Heart right ventricle (tissue), 16 donors: ENCODE results near the gene RNPEPL1. TPM values are rescaled to one million over a fixed set of nuclear protein-coding genes. Genes with fewer than 3 reads are reported as not detected.

Source experiments
- ATAC-seq, 8 donors: fragments of 200-7000 bp; cut with Tn5 transposase; one replicate each; pipeline ENCODE4 v1.9.1; 2020; ENCODE audit warnings: mild to moderate bottlenecking in 8 of 8, moderate library complexity in 8 of 8, moderate number of reproducible peaks in 1 of 8
- DNase-seq, 2 donors: peaks; one replicate each; pipeline ENCODE4 v3.0.0-alpha.2; 2020
- H3K27ac ChIP-seq, 10 donors: fragments of 200-600 bp; sonication (generic) in 2 of 10; one replicate each; pipeline versions ENCODE4 v1.5.0 to v1.8.0; 2020 to 2022; ENCODE audit warnings: mild to moderate bottlenecking in 3 of 10
- H3K27me3 ChIP-seq, 7 donors: fragments of 200-600 bp; one replicate each; pipeline ENCODE4 v1.8.0; 2021 to 2022; ENCODE audit warnings: mild to moderate bottlenecking in 2 of 7
- H3K36me3 ChIP-seq, 9 donors: fragments of 200-600 bp; sonication (generic) in 1 of 9; one replicate each; pipeline versions ENCODE4 v1.5.0 to v1.8.0; 2020 to 2022; ENCODE audit warnings: mild to moderate bottlenecking in 2 of 9
- H3K4me1 ChIP-seq, 9 donors: fragments of 200-600 bp; sonication (generic) in 1 of 9; one replicate each; pipeline versions ENCODE4 v1.5.0 to v1.8.0; 2020 to 2022; ENCODE audit warnings: mild to moderate bottlenecking in 4 of 9
- H3K4me3 ChIP-seq, 10 donors: fragments of 200-600 bp; sonication (generic) in 2 of 10; one replicate each; pipeline versions ENCODE4 v1.5.0 to v1.8.0; 2020 to 2022; ENCODE audit warnings: mild to moderate bottlenecking in 7 of 10, moderate library complexity in 2 of 10
- H3K9me3 ChIP-seq, 11 donors: fragments of 200-600 bp in 10 of 11; sonication (generic) in 2 of 11; one replicate each; pipeline versions ENCODE4 v1.5.0 to v1.8.0; 2013 to 2022; ENCODE audit warnings: mild to moderate bottlenecking in 2 of 11, control low read depth in 1 of 11, moderate library complexity in 1 of 11
- CTCF ChIP-seq, 9 donors: fragments of 200-600 bp; sonication (generic) in 2 of 9; IDR thresholded peaks; one replicate each; pipeline versions ENCODE4 v1.5.0 to v1.8.0; 2021 to 2022; ENCODE audit warnings: antibody characterized with exemption in 9 of 9, mild to moderate bottlenecking in 5 of 9, moderate library complexity in 1 of 9
- WGBS, 2 donors: extraction: QIAGEN DNeasy Blood & Tissue Kit; methylation state at CpG; one replicate each; pipeline ENCODE4 v1.1.7; 2013; ENCODE audit warnings: inconsistent platforms in 1 of 2; 5-methylcytosine and 5-hydroxymethylcytosine counted together
- intact Hi-C, 10 donors: fragments of 100-400 bp; cut with DNase I; formaldehyde crosslinking; loops; one replicate each; pipeline versions ENCODE4 v1.11.1 to v1.14.2; 2022
- polyA plus RNA-seq, 2 donors: library from polyadenylated mRNA; stranded (reverse); fragments of 200-250 nt; gene quantifications; one replicate each; pipeline ENCODE4 v1.2.3, GENCODE V29; 2013
- total RNA-seq, 10 donors: library from RNA; stranded (reverse); fragmentation: NEBNext Ultra II Directional in 3 of 10; extraction: Animal tissue kit (Norgen Biotek cat#: 25700) in 3 of 10; gene quantifications; one replicate each; pipeline versions ENCODE4 v1.2.1 to v1.2.4, GENCODE V29; 2021 to 2023
- donor health status: Arrhythmogenic right ventricular cardiomyopathy.
- donor health status: ischemic (EF 13 %, LVEDD 7.1; RV severe dilation, severe dysfunction).
- donor health status: healthy with polysubstance abuse.
- donor health status: DM: no; HTN: yes; CAD: no.
- donor health status: DM: no; HTN: no; CAD: no.
- donor health status: ischemic (EF 25% LVEDD 6.9; RV normal size, moderate dysfunction).
- donor health status: ischemic (EF 25% LVEDD 5.7; RV mildly dilated, moderate dysfunction).
- donor health status: healthy.
- donor health status: DM: yes; HTN: yes; CAD: no.
- donor health status: Ischemic cardiomyopathy.
- donor health status: ischemic (EF 35%, LVEDD 5.7; RV mildly dilated, moderate dysfunction).
- donor health status: nonischemic (EF 11% LVEDD 7.7; RV severe dilation, severe dysfunction).
- donor health status: DM: yes; HTN: yes; CAD: no.
- donor health status: PGD.
- donor health status: ischemic (EF 29% LVEDD 5.4; RV normal size, mild dysfunction).
- donor health status: nonischemic (EF 23%, LVEDD 6.1; RV moderate dilation, normal function).

RNPEPL1 gene
- total and polyA plus RNA-seq, 12 donors: 62.8 to 247 (median 75.2) TPM

- WGBS, 2 donors: 86 to 89% methylated on average over 21 of the region's 21 CpGs
- Histone ChIP-seq H3K4me1 (peaks cover 8 to 38% (median 33%) of the 10 kb centered on the region in 9 donors), H3K4me3 (no peak overlapping the region), H3K27ac (no peak overlapping the region), H3K27me3 (no peaks in the 10 kb centered on the region), H3K9me3 (no peaks in the 10 kb centered on the region), H3K36me3 (peaks cover 0 to 76% (median 41%) of the 10 kb centered on the region in 9 donors)
- no peak for ATAC-seq
- peak in 1 of 2 donors; percentile 22 for DNase-seq
- intact Hi-C loops: no loop called here
- TF ChIP-seq CTCF (IDR thresholded peaks at IDR 0.05): no peak
Observed at GRCh38 chr2:240574386-240575100, 6.3 kb downstream of the RNPEPL1 start.

DNA sequence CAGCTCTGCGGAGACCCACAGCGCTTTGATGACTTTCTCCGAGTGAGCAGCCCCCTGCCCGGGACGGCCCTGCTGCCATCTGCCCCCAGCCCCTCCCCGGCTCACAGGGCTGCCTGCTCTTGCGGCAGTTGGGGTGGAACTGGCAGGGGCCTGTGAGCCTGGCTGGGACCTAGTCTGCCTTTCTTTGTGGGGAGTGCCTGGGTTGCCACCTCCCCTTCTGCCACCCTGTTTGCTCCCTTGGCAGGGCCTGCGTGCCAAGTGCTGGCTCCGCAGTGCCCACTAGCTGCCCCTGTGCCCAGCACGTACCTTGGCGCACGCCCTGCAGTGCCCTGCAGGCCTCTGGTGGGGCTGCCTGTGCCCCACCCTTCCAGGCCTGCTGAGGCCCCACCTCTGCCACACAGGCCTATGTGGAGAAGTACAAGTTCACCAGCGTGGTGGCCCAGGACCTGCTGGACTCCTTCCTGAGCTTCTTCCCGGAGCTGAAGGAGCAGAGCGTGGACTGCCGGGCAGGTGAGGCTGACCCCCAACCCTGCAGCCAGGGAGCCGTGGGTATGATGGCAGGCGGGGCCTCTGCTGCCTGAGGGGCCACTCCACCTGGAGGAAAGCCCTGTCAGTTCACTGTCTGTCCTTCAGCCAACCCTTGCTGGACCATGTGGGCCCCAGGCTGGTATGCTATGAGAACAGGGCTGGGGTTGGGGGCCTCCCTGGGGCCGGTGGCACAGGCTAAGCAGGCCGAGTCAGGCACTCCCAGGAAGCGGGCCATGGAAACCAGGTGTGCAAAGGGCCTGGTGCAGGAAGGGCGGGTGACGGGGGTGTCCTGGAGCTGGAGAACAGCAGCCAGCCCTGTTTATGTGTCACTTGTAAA is 7.0 kb downstream of the RNPEPL1 start:
- intact Hi-C loops: no loop called here
- Histone ChIP-seq H3K36me3 (peaks cover 0 to 75% (median 41%) of the 10 kb centered on the region in 9 donors), H3K27me3 (no peaks in the 10 kb centered on the region), H3K27ac (no peak overlapping the region), H3K9me3 (no peaks in the 10 kb centered on the region), H3K4me1 (peaks cover 6 to 38% (median 31%) of the 10 kb centered on the region in 9 donors), H3K4me3 (no peak overlapping the region)
- WGBS, 2 donors: 89 to 93% methylated on average over 23 of the region's 23 CpGs
- DNase-seq: peak in 1 of 2 donors; percentile 11
- TF ChIP-seq CTCF (IDR thresholded peaks at IDR 0.05): no peak
- no peak for ATAC-seq

- intact Hi-C loops: no loop called here
- WGBS, 2 donors: 75 to 81% methylated on average over 6 of the region's 6 CpGs
Observed at GRCh38 chr2:240576036-240576435, 7.8 kb downstream of the RNPEPL1 start.

More at GRCh38 chr2:240576036-240576435, 7.8 kb downstream of the RNPEPL1 start:
- no peak overlapping the region for H3K27ac ChIP-seq
- no peaks in the 10 kb centered on the region for H3K27me3 ChIP-seq
- ATAC-seq (no peak), DNase-seq (peak in 1 of 2 donors; percentile 1)
- H3K36me3 ChIP-seq: peaks cover 0 to 72% (median 41%) of the 10 kb centered on the region in 9 donors
- TF ChIP-seq CTCF (IDR thresholded peaks at IDR 0.05): no peak
- no peak overlapping the region for H3K4me3 ChIP-seq
- peaks cover 6 to 34% (median 26%) of the 10 kb centered on the region in 9 donors for H3K4me1 ChIP-seq
- H3K9me3 ChIP-seq: peaks cover 0 to 4% (median 0%) of the 10 kb centered on the region in 11 donors
